Nucleus accumbens (tissue), 56 donors: Measurements from ENCODE around the gene ATP6V0C.
A peak's percentile ranks its signal among the peaks of the same experiment; 100 is the strongest.
"Not testable (repeated sequence)": the region's sequence is repeated elsewhere in the genome, so short reads cannot be mapped to it uniquely, and the experiment has no call there.

Source experiments
- DNase-seq, 56 donors: peaks; one replicate each; lab custom pipeline; 2025; lab: John Stamatoyannopoulos, UW

Gene ATP6V0C

GRCh38 chr16:2539192-2539844, 25.6 kb downstream of the ATP6V0C start:
- DNase-seq: not testable (repeated sequence)

GRCh38 chr16:2539845-2540458, 26.2 kb downstream of the ATP6V0C start:
- DNase-seq: peak in 9 of 56 donors; percentile 10 to 66 (median 27)

GRCh38 chr16:2540912-2541311, 27.2 kb downstream of the ATP6V0C start:
- not testable (repeated sequence) for DNase-seq

GRCh38 chr16:2541409-2541808, 27.7 kb downstream of the ATP6V0C start:
- not testable (repeated sequence) for DNase-seq

- DNase-seq: not testable (repeated sequence)
Observed at GRCh38 chr16:2543771-2544170, 30.0 kb downstream of the ATP6V0C start.

GRCh38 chr16:2550283-2550878, 36.6 kb downstream of the ATP6V0C start:
- DNase-seq: not testable (repeated sequence)

GRCh38 chr16:2551420-2551889, 37.7 kb downstream of the ATP6V0C start:
- not testable (repeated sequence) for DNase-seq

GRCh38 chr16:2554709-2555425, 41.1 kb downstream of the ATP6V0C start:
- not testable (repeated sequence) for DNase-seq

GRCh38 chr16:2557150-2557549, 43.4 kb downstream of the ATP6V0C start:
- DNase-seq: not testable (repeated sequence)

- not testable (repeated sequence) for DNase-seq
Observed at GRCh38 chr16:2560131-2560797, 46.5 kb downstream of the ATP6V0C start.

- DNase-seq: not testable (repeated sequence)
Observed at GRCh38 chr16:2560798-2561133, 47.0 kb downstream of the ATP6V0C start.

- not testable (repeated sequence) for DNase-seq
Observed at GRCh38 chr16:2567506-2567905, 53.8 kb downstream of the ATP6V0C start.

- not testable (repeated sequence) for DNase-seq
Observed at GRCh38 chr16:2568573-2568972, 54.8 kb downstream of the ATP6V0C start.
